B cell (primary cell): ENCODE data around the gene MYL4. TPM values are rescaled to one million over a fixed set of nuclear protein-coding genes. Genes with fewer than 3 reads are reported as not detected.
A peak's percentile ranks its signal among the peaks of the same experiment; 100 is the strongest.

ENCODE experiments used
- ATAC-seq: fragments of 200-7000 bp; cut with Tn5 transposase; one replicate; pipeline ENCODE4 v1.10.0; 2021; ENCODE audit warnings: low read depth, mild to moderate bottlenecking, moderate number of reproducible peaks, moderate library complexity
- CTCF ChIA-PET: fragments of 350-600 bp; sonication (Branson Sonifier 250); formaldehyde crosslinking; loops from one replicate; lab custom pipeline; 2021; ENCODE audit warnings: antibody characterized with exemption, inconsistent platforms; lab: Charles Lee
- POLR2A ChIA-PET: fragments of 350-600 bp; sonication (Branson Sonifier 250); formaldehyde crosslinking; loops from one replicate; lab custom pipeline; 2021; ENCODE audit warnings: antibody characterized with exemption; lab: Charles Lee
- DNase-seq: peaks from one replicate; pipeline ENCODE4 v3.0.0; 2013
- H2AFZ ChIP-seq: 2 replicates; pipeline ENCODE4 v1.6.1; 2012; ENCODE audit warnings: mild to moderate bottlenecking, low read depth, low read length; ENCODE audit not compliant: insufficient read depth, poor library complexity, severe bottlenecking
- H3K27ac ChIP-seq, 2 donors: 1 replicate in 1 of 2; 2 replicates in 1 of 2; pipeline ENCODE4 v1.5.1; 2012 to 2013; ENCODE audit warnings: low read length in 2 of 2, mild to moderate bottlenecking in 2 of 2, moderate library complexity in 1 of 2
- H3K27me3 ChIP-seq, 4 experiments: fragments of 200-600 bp in 1 of 4; sonication (generic) in 1 of 4; replicated peaks in 1 of 4; 1 replicate in 2 of 4; 2 replicates in 2 of 4; pipeline versions ENCODE4 v1.6.1 to v1.7.0; 2013 to 2016; ENCODE audit warnings: low read length in 3 of 4, mild to moderate bottlenecking in 2 of 4, mixed read lengths in 1 of 4, moderate library complexity in 1 of 4; ENCODE audit not compliant: insufficient read depth in 4 of 4, control insufficient read depth in 3 of 4; ENCODE audit errors: control extremely low read depth in 1 of 4
- H3K36me3 ChIP-seq, 2 experiments: replicated peaks in 1 of 2; 1 replicate in 1 of 2; 2 replicates in 1 of 2; pipeline versions ENCODE4 v1.6.1 to v1.7.1; 2013; ENCODE audit warnings: low read length in 1 of 2; ENCODE audit not compliant: insufficient read depth in 2 of 2, control insufficient read depth in 1 of 2; ENCODE audit errors: control extremely low read depth in 1 of 2, extremely low read depth in 1 of 2
- H3K4me1 ChIP-seq, 2 donors: fragments of 200-600 bp in 1 of 2; sonication (generic) in 1 of 2; 1 replicate in 1 of 2; 2 replicates in 1 of 2; pipeline versions ENCODE4 v1.5.1 to v1.6.1; 2013 to 2017; ENCODE audit warnings: low read length in 2 of 2; ENCODE audit not compliant: control insufficient read depth in 2 of 2, insufficient read depth in 2 of 2
- H3K4me2 ChIP-seq: replicated peaks from 2 replicates; pipeline ENCODE3; 2012; ENCODE audit warnings: mild to moderate bottlenecking, low read depth, low read length; ENCODE audit not compliant: poor library complexity, severe bottlenecking
- H3K4me3 ChIP-seq, 5 experiments: fragments of 200-600 bp in 1 of 5; sonication (generic) in 1 of 5; 1 replicate in 3 of 5; 2 replicates in 2 of 5; pipeline versions ENCODE4 v1.5.1 to v1.7.0; 2011 to 2016; ENCODE audit warnings: low read length in 4 of 5, mild to moderate bottlenecking in 4 of 5, low read depth in 2 of 5, control low read depth in 1 of 5, moderate library complexity in 1 of 5; ENCODE audit not compliant: insufficient read depth in 1 of 5; ENCODE audit errors: control extremely low read depth in 1 of 5, extremely low read depth in 1 of 5
- H3K79me2 ChIP-seq: fragments of 200-600 bp; sonication (generic); one replicate; pipeline ENCODE4 v1.6.0; 2016; ENCODE audit warnings: low read length; ENCODE audit not compliant: control insufficient read depth, insufficient read depth
- H3K9ac ChIP-seq: fragments of 200-600 bp; sonication (generic); 2 replicates; pipeline ENCODE4 v1.6.1; 2017; ENCODE audit warnings: mild to moderate bottlenecking, low read length, moderate library complexity
- H3K9me3 ChIP-seq, 3 donors: one replicate each; pipeline versions ENCODE4 v1.6.1 to v1.7.1; 2013; ENCODE audit warnings: low read length in 2 of 3; ENCODE audit not compliant: control insufficient read depth in 2 of 3, insufficient read depth in 1 of 3; ENCODE audit errors: control extremely low read depth in 1 of 3
- H4K20me1 ChIP-seq: 2 replicates; pipeline ENCODE4 v1.6.0; 2012; ENCODE audit warnings: mild to moderate bottlenecking, low read length; ENCODE audit not compliant: insufficient read depth, control insufficient read depth, poor library complexity, severe bottlenecking
- H3K27ac Mint-ChIP-seq: one replicate; pipeline ENCODE4 v1.8.0; 2021; ENCODE audit warnings: mixed read lengths
- H3K27me3 Mint-ChIP-seq: one replicate; pipeline ENCODE4 v1.8.0; 2021; ENCODE audit warnings: mixed read lengths
- H3K4me1 Mint-ChIP-seq: one replicate; pipeline ENCODE4 v1.8.0; 2021; ENCODE audit warnings: mixed read lengths
- H3K4me3 Mint-ChIP-seq: one replicate; pipeline ENCODE4 v1.8.0; 2021; ENCODE audit warnings: mixed read lengths
- H3K9me3 Mint-ChIP-seq: one replicate; pipeline ENCODE4 v1.8.0; 2022; ENCODE audit warnings: mixed read lengths; ENCODE audit not compliant: insufficient read depth
- EZH2 ChIP-seq: IDR thresholded peaks from 2 replicates; pipeline ENCODE4 v1.6.1; 2012; ENCODE audit warnings: borderline replicate concordance, low read depth, mild to moderate bottlenecking, moderate library complexity, low read length; ENCODE audit not compliant: insufficient read depth, poor library complexity, severe bottlenecking
- WGBS: methylation state at CpG from one replicate; pipeline ENCODE4 v1.1.5; 2013; ENCODE audit warnings: missing lambda C conversion rate; ENCODE audit not compliant: insufficient coverage; 5-methylcytosine and 5-hydroxymethylcytosine counted together
- intact Hi-C: fragments of 100-400 bp; cut with micrococcal nuclease; formaldehyde crosslinking; loops from one replicate; pipeline ENCODE4 v1.10.0; 2022
- polyA plus RNA-seq: library from polyadenylated mRNA; depleted of rRNA; stranded (reverse); fragments of >200 nt; gene quantifications from 2 replicates; pipeline ENCODE4 v1.2.3, GENCODE V29; 2012
- total RNA-seq, 2 donors: library from RNA; stranded (reverse); fragments of 120-200 nt in 1 of 2; gene quantifications; 1 replicate in 1 of 2; 2 replicates in 1 of 2; pipeline versions ENCODE4 v1.2.3 to v1.2.4, GENCODE V29; 2013 to 2022
- TF ChIP-seq, protein P1 (sequence below): fragments of 200-600 bp; IDR thresholded peaks from one replicate; pipeline ENCODE4 v1.8.0; 2022; ENCODE audit warnings: antibody characterized with exemption, mild to moderate bottlenecking

MYL4 gene
- total and polyA plus RNA-seq, 2 donors (not counting 1 experiment from before 2014, with no cell fraction given): 0.16 to 0.42 TPM

DNA sequence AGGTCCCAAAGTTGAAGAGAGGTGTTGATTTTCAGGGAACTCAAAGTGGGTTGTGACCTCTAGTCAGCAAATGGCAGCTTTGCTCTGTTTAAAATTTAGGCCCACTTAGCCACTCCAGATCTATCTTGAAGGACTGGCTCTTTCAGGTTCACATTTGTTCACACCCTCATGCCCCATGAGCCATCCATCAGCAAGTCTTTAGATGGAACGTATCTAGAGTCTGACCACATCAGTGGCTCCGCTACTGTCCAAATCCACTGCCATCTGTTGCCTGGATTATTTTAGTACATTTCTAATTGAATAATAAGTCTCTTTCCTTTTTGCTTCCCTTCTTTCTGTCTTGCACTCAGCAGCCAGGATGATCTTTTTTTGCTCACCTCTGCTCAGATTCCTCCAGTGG, 55.0 kb downstream of the MYL4 start:
- DNase-seq (no peak), ATAC-seq (no peak)
- H3K36me3 ChIP-seq: no peaks in the 10 kb centered on the region
- TF ChIP-seq EZH2: no peak
- TF ChIP-seq, protein P1, sequence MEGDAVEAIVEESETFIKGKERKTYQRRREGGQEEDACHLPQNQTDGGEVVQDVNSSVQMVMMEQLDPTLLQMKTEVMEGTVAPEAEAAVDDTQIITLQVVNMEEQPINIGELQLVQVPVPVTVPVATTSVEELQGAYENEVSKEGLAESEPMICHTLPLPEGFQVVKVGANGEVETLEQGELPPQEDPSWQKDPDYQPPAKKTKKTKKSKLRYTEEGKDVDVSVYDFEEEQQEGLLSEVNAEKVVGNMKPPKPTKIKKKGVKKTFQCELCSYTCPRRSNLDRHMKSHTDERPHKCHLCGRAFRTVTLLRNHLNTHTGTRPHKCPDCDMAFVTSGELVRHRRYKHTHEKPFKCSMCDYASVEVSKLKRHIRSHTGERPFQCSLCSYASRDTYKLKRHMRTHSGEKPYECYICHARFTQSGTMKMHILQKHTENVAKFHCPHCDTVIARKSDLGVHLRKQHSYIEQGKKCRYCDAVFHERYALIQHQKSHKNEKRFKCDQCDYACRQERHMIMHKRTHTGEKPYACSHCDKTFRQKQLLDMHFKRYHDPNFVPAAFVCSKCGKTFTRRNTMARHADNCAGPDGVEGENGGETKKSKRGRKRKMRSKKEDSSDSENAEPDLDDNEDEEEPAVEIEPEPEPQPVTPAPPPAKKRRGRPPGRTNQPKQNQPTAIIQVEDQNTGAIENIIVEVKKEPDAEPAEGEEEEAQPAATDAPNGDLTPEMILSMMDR: no peak
- Mint-ChIP-seq H3K4me1 (peaks cover 22% of the 10 kb centered on the region), H3K4me3 (no peak overlapping the region), H3K27ac (no peak overlapping the region), H3K27me3 (no peaks in the 10 kb centered on the region), H3K9me3 (no peaks in the 10 kb centered on the region)
- no peak overlapping the region for H3K4me3 ChIP-seq
- ChIA-PET POLR2A (no interaction called here), CTCF (no interaction called here)
- H2AFZ ChIP-seq: no peak overlapping the region
- peaks cover 0 to 8% (median 2%) of the 10 kb centered on the region in 3 donors for H3K9me3 ChIP-seq
- H3K4me2 ChIP-seq: no peak overlapping the region
- H4K20me1 ChIP-seq: no peaks in the 10 kb centered on the region
- intact Hi-C loops: no loop called here
- H3K27ac ChIP-seq: no peak overlapping the region
- no peak overlapping the region for H3K9ac ChIP-seq
- no CpG with 5 or more reads among the region's 2 CpGs for WGBS
- H3K27me3 ChIP-seq: no peaks in the 10 kb centered on the region
- H3K79me2 ChIP-seq: no peaks in the 10 kb centered on the region
- no peaks in the 10 kb centered on the region for H3K4me1 ChIP-seq

DNA sequence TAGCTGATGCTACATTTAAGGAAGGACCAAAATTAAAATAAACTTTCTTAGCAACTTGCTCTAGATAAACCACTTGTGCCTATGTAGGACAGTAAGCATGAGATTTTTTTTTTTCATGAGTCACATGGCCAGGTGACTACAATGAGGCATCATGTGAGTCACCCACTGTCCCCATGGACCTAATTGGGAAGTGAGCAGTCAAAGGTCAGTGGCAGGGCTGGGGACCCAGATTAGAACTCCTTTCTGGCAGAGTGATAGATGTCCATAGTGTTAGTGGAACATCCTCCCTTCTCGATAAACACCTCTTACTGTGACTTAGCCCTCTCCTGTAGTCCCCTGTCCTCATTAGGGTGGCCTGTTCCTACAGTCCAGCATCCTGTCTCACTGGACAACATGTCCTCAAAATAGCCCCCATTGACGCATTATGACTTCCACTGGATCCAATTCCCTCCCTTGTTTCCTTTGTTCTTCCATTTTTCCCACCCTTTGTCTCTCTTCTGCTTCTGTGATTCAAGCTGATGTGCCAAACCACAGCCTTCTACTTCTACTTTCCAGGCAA, 56.9 kb downstream of the MYL4 start:
- intact Hi-C loops: loop anchor here (1.0 kb wide), 1 partner anchor 20 kb away; no protein-coding TSS in a partner anchor
- no peaks in the 10 kb centered on the region for H3K27me3 Mint-ChIP-seq
- CTCF ChIA-PET: no interaction called here

More for the DNA sequence above, 56.9 kb downstream of the MYL4 start:
- Histone ChIP-seq H3K27ac (no peak overlapping the region), H3K9ac (no peak overlapping the region), H3K36me3 (no peaks in the 10 kb centered on the region), H3K79me2 (no peaks in the 10 kb centered on the region), H3K27me3 (no peaks in the 10 kb centered on the region), H4K20me1 (no peaks in the 10 kb centered on the region), H2AFZ (no peak overlapping the region), H3K4me3 (no peak overlapping the region), H3K4me2 (no peak overlapping the region), H3K9me3 (peaks cover 0 to 8% (median 2%) of the 10 kb centered on the region in 3 donors), H3K4me1 (peaks cover 0 to 5% of the 10 kb centered on the region in 2 donors)
- H3K9me3 Mint-ChIP-seq: peaks cover 8% of the 10 kb centered on the region
- no peak for TF ChIP-seq EZH2
- TF ChIP-seq, protein P1: no peak
- H3K4me1 Mint-ChIP-seq: peaks cover 24% of the 10 kb centered on the region
- WGBS: 100% methylated on average over 2 of the region's 2 CpGs
- POLR2A ChIA-PET: no interaction called here
- ATAC-seq (peak; percentile 89), DNase-seq (no peak)
- H3K4me3 Mint-ChIP-seq: peak overlapping the region; percentile 48
- H3K27ac Mint-ChIP-seq: no peak overlapping the region
